ENCODE measurements around the gene SNX9.
"Not testable (repeated sequence)": the region's sequence is repeated elsewhere in the genome, so short reads cannot be mapped to it uniquely, and the experiment has no call there.

The SNX9 gene

DNA sequence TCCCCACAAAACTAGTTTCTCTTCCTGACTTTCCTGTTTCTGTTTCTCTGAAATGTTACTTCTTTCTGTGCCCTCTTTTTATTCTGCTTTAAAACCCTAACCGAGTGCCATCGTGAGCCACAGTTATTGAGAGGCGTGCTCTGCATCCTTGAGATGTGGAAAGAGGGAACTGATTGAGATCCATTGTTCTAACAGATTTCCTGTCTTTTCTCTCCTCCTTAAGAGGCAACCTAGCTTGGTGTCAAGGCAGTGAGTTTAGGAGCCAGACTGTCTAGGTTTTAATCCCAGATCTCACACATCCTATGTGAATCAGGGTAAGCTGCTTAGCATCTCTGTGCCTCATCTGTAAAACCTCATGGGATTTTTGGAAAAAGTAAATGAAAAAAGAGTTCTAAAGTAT, 57.5 kb downstream of the SNX9 start:
- DNase-seq (ENCODE audit: extremely low read depth in 1 of 2, low read depth in 1 of 2), result no peak

DNA sequence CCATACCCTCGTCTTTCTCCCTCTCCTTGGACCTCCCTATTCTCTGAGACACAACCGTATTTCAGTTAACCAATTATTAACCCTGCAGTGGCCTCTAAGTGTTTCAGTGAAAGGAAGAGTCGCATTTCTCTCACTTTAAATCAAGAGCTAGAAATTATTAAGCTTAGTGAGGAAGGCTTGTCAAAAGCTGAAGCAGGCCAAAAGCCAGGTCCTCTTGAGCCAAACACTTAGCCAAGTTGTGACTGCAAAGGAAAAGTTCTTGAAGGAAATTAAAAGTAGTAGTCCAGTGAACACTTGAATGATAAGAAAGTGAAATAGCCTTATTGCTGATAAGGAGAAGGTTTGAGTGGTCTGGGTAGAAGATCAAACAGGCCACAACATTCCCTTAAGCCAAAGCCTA, 58.3 kb downstream of the SNX9 start:
- DNase-seq (ENCODE audit: extremely low read depth in 1 of 2, low read depth in 1 of 2), result no peak

DNA sequence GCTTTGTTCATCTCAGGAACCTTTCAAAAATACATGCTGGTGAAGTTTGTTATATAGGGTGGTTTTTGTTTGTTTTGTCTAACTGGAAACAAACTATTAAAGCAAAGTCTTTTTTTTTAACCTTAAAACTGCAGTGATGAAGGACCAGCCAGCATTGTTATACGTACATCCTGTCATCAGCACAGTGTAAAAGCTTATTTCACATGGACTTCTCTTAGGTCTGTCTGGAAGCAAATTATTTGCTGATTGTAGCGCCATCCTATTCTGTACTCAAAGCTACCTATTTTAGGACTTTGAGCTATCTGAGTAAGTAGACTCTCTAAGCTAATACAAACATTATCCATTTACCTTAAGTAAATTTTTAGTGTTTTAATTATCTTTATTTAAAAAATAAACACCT, 61.7 kb downstream of the SNX9 start:
- DNase-seq (ENCODE audit: extremely low read depth in 1 of 2, low read depth in 1 of 2), result no peak

DNA sequence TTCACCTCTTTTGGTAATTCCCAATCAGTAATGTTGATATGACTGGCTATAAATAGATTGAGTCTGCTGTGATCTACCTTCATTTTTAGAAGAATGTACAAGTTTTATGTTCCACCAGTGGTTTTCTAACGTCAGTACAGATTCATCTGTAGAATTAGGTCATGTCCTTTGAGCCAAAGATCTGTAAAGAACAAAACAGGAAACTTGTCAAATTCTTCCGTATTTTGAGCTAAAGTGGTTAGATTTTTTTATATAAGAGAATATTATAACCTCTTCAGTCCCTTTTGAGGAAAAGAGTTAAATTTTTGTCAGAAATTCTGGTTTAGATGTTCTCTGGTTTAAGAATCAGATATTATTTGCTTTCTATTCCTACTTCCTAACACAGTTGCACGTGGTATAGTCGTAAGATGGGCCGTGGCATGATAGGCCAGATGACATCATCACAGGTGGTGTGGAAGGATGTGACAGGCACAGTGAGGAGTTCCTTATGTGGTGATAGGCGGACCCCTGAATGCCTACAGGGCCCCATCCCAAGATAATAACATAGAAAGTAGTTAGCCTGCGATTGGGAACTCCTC, 62.3 kb downstream of the SNX9 start:
- peak; percentile 17 to 46 for DNase-seq (ENCODE audit: extremely low read depth in 1 of 2, low read depth in 1 of 2)

DNA sequence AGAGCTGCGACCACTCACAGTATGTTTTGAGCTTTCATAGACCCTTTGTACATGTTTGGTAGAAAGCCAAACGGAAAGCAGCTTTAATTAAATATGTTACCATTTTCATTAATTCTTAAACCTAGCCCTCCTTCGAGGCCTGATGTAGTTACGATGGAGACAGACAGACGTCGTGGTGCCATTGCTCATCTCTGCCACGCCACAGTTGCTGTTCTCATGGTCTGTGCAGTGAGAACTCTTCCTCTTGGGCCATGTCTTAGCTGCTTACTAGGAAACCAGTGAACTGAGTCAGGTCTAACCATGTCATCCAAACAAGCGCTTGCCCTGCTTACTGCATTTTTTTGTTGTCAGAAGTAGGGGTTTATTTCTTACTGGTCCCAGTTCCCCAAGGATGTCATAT, 62.8 kb downstream of the SNX9 start:
- no peak for DNase-seq (ENCODE audit: extremely low read depth in 1 of 2, low read depth in 1 of 2)

DNA sequence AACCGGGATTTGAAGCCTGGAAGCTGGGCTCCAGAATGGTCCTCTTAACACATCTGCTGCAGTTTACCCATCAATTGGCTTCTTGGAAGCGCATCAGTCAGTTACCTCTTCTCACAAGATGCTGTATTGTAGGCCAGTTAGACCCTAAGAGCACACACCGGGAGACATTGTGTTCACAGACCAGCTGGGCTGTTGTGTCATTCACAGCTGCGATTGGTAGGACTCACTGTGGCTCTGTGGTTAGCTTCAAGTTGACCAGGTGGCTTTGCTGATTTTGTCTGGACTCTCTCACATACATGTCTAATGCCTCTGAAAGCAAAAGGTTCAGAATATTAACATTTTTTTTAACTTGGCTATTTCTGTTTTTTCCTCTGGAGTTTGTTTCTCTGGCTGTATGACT, 64.8 kb downstream of the SNX9 start:
- no peak for DNase-seq (ENCODE audit: extremely low read depth in 1 of 2, low read depth in 1 of 2)

DNA sequence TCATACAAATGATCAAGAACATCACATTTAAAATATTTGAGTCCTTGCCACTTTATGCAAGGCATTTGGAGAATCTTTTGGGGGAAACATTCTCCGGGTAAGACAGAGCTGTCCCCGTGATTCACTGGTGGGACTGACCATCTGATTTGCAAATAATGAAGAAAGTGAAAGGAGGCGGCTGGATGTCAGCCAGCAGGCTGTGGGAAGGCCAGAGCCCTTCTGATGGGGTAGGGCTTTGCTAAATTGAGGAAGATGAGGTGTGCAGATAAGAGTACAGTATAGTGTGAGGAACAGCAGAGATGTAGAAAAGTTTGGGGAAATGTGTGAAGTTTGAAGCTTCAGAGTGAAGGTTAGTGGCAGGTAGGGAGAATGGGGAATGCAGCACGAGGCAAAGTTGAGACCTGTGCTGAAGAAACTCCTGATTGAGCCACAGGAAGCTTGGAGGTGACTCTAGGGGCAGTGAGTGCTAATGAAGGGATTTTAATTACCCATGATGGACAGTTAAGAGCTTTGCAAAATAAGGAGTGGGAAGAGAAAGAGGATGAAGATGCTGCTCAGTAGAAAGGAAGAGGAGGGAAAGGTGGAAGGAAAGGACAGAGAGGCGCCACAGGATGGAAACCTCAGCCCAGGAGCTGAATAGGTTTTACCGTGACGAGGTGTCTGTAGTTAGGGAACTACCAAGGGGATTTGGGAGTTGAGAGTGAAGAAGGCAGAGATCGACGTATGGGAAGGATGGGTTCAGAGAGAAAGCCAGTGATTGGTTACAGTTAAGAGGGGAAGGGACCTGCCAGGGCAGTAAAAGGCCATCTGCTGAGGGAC, 68.7 kb downstream of the SNX9 start:
- no peak for DNase-seq (ENCODE audit: extremely low read depth in 1 of 2, low read depth in 1 of 2)

DNA sequence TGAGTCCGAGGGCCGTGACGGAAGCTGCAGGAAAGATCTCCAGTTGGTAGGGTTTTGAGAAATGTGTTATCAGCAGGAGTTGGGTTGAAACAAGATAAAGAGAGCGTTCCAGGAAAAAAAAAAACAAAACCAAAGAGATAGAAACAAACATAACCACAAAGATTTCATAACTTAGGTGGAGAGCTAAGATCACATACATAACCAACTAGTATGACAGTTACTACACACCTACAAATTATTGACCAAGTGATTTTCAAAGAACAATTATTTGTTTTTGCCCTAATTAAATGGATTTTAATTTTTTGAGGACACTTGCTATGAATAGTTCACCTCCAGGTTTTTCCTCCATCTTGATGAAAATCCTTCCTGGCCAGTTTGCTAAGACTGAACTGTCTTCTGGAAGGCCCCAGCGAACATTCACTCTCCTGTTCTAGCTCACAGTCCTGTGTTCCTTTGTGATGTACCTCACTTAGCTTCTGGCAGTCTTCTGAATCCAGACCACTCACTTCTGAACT, 69.4 kb downstream of the SNX9 start:
- no peak for DNase-seq (ENCODE audit: extremely low read depth in 1 of 2, low read depth in 1 of 2)

DNA sequence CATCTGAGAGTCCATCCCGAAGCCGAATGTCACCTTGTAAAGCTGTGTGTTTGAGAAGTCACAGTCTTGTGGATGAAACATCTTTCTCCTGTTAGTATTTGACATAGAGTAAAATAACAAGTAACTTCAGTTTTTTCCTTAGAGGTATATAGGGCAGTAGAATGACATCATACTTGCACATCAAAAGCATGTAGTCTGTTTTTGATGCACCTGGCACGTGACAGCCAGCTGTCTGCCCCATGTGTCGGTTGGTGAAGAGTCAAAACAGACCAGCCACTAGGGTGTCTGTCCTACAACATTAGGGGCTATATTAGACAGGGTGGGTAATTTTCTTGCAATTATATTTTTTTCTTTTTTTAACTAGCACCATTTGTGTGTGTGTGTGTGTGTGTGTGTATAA, 70.2 kb downstream of the SNX9 start:
- peak in 1 of 2 donors; percentile 17 for DNase-seq (ENCODE audit: extremely low read depth in 1 of 2, low read depth in 1 of 2)

DNA sequence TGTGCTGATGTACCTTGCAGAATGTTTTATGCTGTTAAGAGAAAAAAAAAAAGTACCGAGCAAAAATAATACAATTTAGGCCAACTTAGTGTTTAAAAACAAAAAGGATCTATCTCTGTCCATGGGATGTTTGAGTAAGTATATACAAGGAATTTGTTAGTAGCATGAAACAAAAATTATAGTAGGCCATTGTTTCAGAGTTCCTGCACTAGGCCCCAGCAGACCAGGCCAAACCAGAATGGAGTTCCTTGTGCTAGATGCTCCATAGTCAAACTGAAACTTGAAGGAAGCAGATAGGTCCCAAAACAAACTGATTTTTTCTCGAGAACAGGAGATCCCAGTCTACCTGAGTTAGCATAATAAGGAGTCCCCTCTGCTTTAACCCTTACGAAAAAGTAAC, 72.5 kb downstream of the SNX9 start:
- DNase-seq (ENCODE audit: extremely low read depth in 1 of 2, low read depth in 1 of 2), result no peak

DNA sequence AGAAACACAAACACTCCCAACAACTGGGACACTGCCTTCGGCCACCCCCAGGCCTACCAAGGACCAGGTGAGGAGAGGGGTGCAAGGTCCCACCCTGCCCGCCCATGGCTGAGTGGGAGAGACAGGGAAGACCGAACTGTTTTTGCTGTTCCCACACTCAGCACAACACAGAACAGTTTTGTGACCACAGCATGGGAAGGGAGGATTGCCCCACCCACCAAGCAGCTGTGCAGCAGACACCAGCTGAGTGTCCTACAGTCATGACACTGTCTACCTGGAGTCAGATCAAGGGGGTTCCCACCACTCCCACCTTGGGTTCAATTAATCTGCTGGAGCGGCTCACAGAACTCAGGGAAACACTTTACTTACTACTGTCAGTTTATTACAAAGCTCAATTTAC, 73.9 kb downstream of the SNX9 start:
- no peak for DNase-seq (ENCODE audit: extremely low read depth in 1 of 2, low read depth in 1 of 2)

DNA sequence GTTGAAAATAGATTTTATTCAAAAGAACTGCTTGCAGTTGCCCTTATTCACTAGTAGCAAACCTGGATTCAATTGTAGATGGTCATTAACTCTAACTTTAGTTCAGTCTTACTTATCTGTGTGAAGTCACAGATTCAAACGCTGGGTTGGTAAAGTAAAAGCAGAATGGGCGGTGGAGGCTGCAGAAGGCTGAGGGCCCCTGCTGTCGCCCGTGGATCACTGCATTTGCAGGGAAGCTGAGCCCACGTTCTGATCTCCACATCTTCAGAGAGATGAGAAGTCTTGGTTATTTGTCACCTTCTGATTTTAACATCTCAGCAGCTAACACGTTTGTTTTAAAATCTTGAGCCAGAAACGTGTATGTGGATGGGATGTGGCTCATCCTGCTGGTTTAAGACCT, 75.1 kb downstream of the SNX9 start:
- no peak for DNase-seq (ENCODE audit: extremely low read depth in 1 of 2, low read depth in 1 of 2)

DNA sequence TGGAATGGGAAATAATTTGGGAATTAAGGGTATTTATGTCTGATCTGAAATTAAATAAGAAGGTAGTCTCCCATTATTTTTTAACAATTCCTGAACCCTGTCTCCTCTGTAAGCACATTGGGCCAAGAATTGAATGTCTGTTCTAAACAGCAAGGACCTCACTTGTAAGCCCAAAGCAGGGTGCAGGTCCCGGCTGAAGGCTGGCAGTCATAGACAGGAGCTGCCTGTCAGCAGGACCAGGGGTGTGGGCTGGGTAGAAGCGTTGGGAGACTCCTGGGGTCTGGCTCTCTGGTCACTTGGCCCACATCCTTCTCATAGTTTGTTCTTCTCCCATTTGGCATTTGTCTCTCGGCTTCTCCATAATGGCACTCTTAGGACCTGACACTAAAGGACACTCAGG, 75.6 kb downstream of the SNX9 start:
- no peak for DNase-seq (ENCODE audit: extremely low read depth in 1 of 2, low read depth in 1 of 2)

DNA sequence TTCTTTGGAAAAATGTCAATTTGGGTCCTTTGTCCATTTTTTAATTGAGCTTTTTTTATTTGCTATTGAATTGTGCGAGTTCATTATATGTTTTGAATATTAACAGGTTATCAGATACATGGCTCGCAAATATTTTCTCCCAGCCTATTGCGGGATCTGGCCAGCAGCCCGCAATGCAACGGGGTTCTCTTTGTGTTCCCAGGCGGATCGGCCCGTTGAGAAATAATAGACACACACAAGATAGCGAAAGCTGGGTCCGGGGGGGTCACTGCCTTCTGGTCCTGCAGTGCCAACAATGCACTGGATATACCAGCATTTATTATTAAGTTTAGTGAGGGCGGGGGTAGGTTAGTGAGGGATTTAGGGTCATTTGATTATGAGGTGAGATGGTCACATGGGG, 77.2 kb downstream of the SNX9 start:
- DNase-seq (ENCODE audit: extremely low read depth in 1 of 2, low read depth in 1 of 2), result not testable (repeated sequence)

DNA sequence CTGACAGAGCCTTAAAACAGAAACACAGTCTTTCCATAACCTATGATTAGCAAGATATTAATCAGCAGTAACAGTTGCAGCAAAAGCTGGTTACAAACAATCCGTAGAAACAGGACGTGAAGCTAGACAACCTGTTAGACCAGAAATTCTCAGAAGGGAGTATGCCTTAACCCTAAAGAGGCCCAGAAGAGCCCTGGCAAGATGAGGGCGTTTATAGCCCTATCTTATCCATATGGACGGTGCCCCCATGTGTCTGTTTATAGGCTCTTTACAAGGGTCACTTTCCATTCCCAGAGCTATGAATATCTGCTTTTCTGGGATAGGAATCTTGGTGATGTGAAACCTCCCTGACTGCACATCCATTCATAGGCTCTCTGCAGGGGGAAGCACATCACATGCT, 77.7 kb downstream of the SNX9 start:
- not testable (repeated sequence) for DNase-seq (ENCODE audit: extremely low read depth in 1 of 2, low read depth in 1 of 2)

DNA sequence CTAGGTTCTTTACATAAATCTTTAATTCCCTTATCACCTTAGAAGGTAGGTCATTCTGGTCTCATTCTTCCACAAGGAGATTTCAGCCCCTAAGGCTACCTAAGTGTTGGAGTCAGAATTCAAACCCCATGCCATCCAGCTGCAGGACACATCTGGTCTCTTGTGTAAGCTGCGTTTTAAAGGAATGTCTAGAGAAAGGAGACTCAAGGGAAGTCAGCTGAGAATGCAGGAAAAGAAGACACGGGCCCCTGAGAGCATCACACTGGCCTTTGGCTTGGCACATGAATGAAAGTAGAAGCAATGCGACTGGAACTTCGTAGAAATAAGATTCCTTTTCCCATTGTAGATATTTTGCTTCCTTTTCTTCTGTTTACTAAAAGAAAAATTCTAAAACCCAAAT, 82.0 kb downstream of the SNX9 start:
- DNase-seq (ENCODE audit: extremely low read depth in 1 of 2, low read depth in 1 of 2), result no peak

DNA sequence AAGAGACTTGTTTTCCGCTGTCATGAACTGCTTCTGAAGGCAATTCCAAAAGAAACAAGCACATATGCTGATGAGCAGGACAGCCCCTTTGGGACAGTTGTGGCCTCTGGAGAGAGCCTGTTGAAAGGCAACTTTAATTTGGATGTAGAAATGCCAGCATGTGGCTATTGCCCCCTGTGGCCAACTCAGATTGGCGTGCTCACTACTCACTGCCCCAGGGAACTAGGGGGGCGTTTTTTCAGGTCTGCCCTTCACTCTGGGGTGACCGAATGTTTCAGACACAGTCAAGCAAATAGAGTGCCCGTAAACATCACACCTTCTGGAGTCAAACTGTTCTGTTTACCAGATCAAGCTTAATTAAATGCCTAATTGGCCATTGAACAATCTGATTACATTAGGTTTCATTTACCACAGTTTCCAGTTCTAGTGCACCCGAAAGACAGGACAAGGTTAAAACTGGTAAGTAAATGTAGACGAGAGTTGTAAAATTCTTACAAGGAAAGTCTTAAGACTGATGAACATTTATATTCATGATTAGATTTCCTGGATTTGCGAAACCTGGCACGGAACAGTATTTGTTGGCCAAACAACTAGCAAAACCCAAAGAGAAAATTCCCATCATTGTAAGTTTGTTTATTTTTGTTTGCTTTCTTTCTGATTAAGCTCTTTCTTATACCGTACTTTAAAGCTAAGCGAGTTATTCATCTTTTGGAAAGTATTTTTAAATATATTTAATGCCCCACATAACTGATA, 82.7 kb downstream of the SNX9 start:
- no peak for DNase-seq (ENCODE audit: extremely low read depth in 1 of 2, low read depth in 1 of 2)

DNA sequence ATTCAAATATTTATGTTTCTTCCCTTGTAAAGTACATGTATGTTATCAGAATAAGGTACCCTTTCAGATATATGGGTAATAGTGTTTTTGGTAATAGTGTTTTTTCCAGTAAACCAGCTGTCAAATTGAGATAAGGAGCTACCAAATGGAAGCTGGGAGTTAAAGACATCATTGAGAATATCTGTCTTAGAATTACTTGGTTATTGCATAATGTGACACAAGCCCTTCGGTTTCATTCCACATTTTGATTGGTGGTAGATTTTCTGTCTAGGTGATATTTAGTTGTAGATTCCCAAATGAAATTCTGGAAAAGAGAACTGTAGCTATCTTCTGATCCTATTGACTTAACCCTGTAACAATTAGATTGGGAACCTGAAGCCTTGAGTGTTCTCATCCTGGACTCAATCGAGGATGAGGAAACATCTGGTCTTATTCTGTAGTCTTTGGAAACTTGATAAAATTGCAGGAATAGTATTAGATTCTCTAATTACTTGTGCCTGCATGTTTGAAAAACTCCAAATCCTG, 83.6 kb downstream of the SNX9 start:
- no peak for DNase-seq (ENCODE audit: extremely low read depth in 1 of 2, low read depth in 1 of 2)

DNA sequence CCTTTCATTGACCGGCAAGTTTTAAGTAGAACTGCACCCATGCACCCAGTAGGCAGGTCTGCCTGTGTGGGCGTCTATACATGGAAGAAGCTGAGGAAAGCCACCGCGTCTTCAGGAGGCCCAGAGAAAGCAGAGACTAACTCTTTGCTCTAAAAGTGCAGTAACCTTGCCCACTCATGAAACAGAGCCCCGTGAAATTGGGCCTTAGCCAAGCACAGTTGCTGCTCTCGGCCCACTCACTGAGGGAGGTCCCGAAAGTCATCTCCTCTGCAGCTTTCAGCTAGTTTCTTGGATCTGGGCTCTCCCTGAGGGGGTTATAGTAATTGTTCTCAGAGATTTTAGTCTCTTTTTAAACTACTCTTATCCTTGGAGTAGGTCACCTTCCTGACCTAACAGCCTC, 84.6 kb downstream of the SNX9 start:
- no peak for DNase-seq (ENCODE audit: extremely low read depth in 1 of 2, low read depth in 1 of 2)

DNA sequence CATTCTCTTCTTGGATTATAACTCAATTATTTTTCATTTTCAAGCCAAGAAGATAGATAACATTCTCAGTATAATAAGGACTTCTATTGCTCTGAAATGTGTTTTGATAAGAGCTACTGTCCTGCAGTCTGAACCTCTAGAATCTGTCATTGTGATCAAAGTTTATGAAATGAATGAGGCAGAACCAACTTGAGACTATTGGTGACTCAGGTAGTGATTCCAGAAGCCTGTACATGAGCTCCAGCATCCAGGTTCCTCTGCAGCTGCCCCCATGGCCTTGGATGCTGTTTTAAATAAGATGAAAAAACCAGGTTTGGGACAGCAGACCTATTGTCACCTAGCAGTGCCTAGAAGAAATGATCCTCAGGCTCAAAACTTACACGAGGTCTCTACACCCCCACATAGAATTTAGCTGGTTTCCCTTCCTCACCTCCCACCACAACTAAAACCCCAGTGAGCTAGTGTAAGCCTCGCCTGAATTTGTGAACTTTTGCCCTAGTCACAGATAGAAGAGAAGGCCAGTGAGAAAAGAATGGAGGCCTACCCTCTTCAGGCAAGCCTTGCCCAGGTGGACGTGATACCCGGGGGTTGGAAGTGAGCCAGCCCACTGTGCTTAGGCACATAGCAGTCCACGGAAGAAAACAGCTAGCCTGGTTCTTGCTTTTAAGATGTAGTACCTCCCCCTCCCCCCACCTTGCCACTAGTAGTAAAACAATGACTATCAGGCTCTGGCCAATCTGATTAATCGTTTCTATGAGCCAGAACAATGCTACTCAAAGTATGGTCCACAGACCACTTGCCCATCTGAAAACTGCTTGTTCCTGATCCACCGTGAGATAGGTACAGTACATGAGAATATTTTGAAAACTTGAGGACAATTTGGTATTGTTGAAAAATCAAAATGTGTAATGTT, 85.6 kb downstream of the SNX9 start:
- no peak for DNase-seq (ENCODE audit: extremely low read depth in 1 of 2, low read depth in 1 of 2)

DNA sequence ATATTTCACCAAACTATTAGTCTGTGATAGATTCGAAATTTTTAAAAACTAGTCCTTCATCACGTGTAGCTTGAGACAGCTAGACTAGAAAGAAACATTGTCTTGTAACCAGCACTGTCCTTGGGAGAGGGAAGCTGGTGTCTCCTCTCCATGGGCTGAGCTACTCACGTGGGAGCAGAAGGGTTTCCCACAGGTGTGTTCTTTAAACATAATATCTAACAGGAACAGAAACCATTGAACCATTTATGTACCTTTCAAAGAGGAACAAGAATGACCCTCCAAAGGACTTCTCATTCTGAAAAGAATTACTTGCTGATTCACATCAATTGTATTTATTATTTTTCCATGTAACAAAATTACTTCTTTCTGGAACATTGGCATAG, 86.2 kb downstream of the SNX9 start:
- no peak for DNase-seq (ENCODE audit: extremely low read depth in 1 of 2, low read depth in 1 of 2)
